Activated naive CD4-positive, alpha-beta T cell (primary cell): ENCODE measurements around the gene GPS2.
"Not testable (repeated sequence)": the region's sequence is repeated elsewhere in the genome, so short reads cannot be mapped to it uniquely, and the experiment has no call there.

ENCODE experiments used
- DNase-seq, 4 experiments: peaks; one replicate each; lab custom pipeline; 2025; lab: John Stamatoyannopoulos, UW

The GPS2 gene

GRCh38 chr17:7314719-7315569 lies at the start of gene GPS2:
GPS2 (minus strand) TSS chr17:7315360; CDS start chr17:7315052, 308 bp downstream.
- peak; percentile 85 to 93 (median 90) for DNase-seq

GRCh38 chr17:7363311-7363710 lies 48.2 kb upstream of the GPS2 start:
- DNase-seq, result no peak

GRCh38 chr17:7361906-7362305 lies 46.7 kb upstream of the GPS2 start:
- no peak for DNase-seq

- no peak for DNase-seq
These were observed 42.2 kb upstream of the GPS2 start for GRCh38 chr17:7357381-7357780.

GRCh38 chr17:7356756-7357155 lies 41.6 kb upstream of the GPS2 start:
- DNase-seq, result no peak

- peak; percentile 49 to 81 (median 71) for DNase-seq
These were observed 41.0 kb upstream of the GPS2 start for GRCh38 chr17:7356072-7356549.

GRCh38 chr17:7355573-7355972 lies 40.4 kb upstream of the GPS2 start:
- no peak for DNase-seq

GRCh38 chr17:7355053-7355452 lies 39.9 kb upstream of the GPS2 start, which contains the start of gene TMEM95:
TMEM95 (plus strand) TSS chr17:7355156; CDS start chr17:7355205, 49 bp downstream.
- DNase-seq, result no peak

GRCh38 chr17:7354262-7354843 lies 39.2 kb upstream of the GPS2 start:
- DNase-seq, result no peak

GRCh38 chr17:7352910-7353635 lies 37.9 kb upstream of the GPS2 start:
- DNase-seq, result no peak

GRCh38 chr17:7352503-7352889 lies 37.3 kb upstream of the GPS2 start:
- DNase-seq, result no peak

- peak in 3 of 4 experiments; percentile 28 to 57 (median 41) for DNase-seq
These were observed 36.7 kb upstream of the GPS2 start, which contains the start of gene KCTD11 for GRCh38 chr17:7351665-7352502. KCTD11 (plus strand) TSS chr17:7352162.

GRCh38 chr17:7348478-7349242 lies 33.5 kb upstream of the GPS2 start:
- no peak for DNase-seq

GRCh38 chr17:7347630-7348477 lies 32.7 kb upstream of the GPS2 start:
- DNase-seq, result no peak

- no peak for DNase-seq
These were observed 31.8 kb upstream of the GPS2 start for GRCh38 chr17:7346761-7347614.

GRCh38 chr17:7343250-7343649 lies 28.1 kb upstream of the GPS2 start:
- no peak for DNase-seq

GRCh38 chr17:7341842-7342241 lies 26.7 kb upstream of the GPS2 start:
- no peak for DNase-seq

- DNase-seq, result no peak
These were observed 25.0 kb upstream of the GPS2 start for GRCh38 chr17:7340179-7340578.

GRCh38 chr17:7337600-7337999 lies 22.4 kb upstream of the GPS2 start:
- not testable (repeated sequence) for DNase-seq
